Mesendoderm (in vitro differentiated cells): ENCODE data around the gene ELAVL2.

Experiments used
- DNase-seq: peaks from one replicate; pipeline ENCODE4 v3.0.0; 2013
- H2AK5ac ChIP-seq: 2 replicates; pipeline ENCODE4 v1.6.1; 2013; ENCODE audit warnings: low read length, inconsistent platforms
- H2BK120ac ChIP-seq: 2 replicates; pipeline ENCODE4 v1.6.1; 2013; ENCODE audit warnings: low read depth, mild to moderate bottlenecking, low read length, moderate library complexity, mixed read lengths
- H2BK15ac ChIP-seq: replicated peaks from 2 replicates; pipeline ENCODE4 v1.6.1; 2013; ENCODE audit warnings: low read depth, mild to moderate bottlenecking, moderate library complexity
- H2BK5ac ChIP-seq: 2 replicates; pipeline ENCODE4 v1.6.1; 2013; ENCODE audit warnings: low read length, inconsistent platforms
- H3K18ac ChIP-seq: 2 replicates; pipeline ENCODE4 v1.6.1; 2013; ENCODE audit warnings: mild to moderate bottlenecking, low read length, mixed read lengths
- H3K23ac ChIP-seq: one replicate; pipeline ENCODE4 v1.6.1; 2013; ENCODE audit warnings: low read length
- H3K27ac ChIP-seq: 2 replicates; pipeline ENCODE4 v1.5.1; 2013; ENCODE audit warnings: low read depth, mild to moderate bottlenecking, inconsistent platforms, low read length, moderate library complexity
- H3K27me3 ChIP-seq: 2 replicates; pipeline ENCODE4 v1.6.1; 2013; ENCODE audit warnings: low read length, control low read depth, mild to moderate bottlenecking, inconsistent platforms; ENCODE audit not compliant: insufficient read depth, poor library complexity
- H3K36me3 ChIP-seq: 2 replicates; pipeline ENCODE4 v1.6.1; 2013; ENCODE audit warnings: low read length, inconsistent platforms; ENCODE audit not compliant: control insufficient read depth, insufficient read depth
- H3K4ac ChIP-seq: one replicate; pipeline ENCODE4 v1.6.1; 2013; ENCODE audit warnings: low read depth, mild to moderate bottlenecking, low read length, moderate library complexity
- H3K4me1 ChIP-seq: 2 replicates; pipeline ENCODE4 v1.6.1; 2013; ENCODE audit warnings: low read depth, low read length, inconsistent platforms; ENCODE audit not compliant: control insufficient read depth
- H3K4me2 ChIP-seq: 2 replicates; pipeline ENCODE4 v1.6.1; 2013; ENCODE audit warnings: low read length
- H3K4me3 ChIP-seq: 2 replicates; pipeline ENCODE4 v1.5.1; 2013; ENCODE audit warnings: mild to moderate bottlenecking, low read length
- H3K56ac ChIP-seq: one replicate; pipeline ENCODE4 v1.6.1; 2013; ENCODE audit warnings: low read length
- H3K79me1 ChIP-seq: 2 replicates; pipeline ENCODE4 v1.6.1; 2013; ENCODE audit warnings: low read length, inconsistent platforms
- H3K79me2 ChIP-seq: 2 replicates; pipeline ENCODE4 v1.6.1; 2013; ENCODE audit warnings: mild to moderate bottlenecking, low read length; ENCODE audit not compliant: control insufficient read depth, insufficient read depth
- H3K9ac ChIP-seq: 2 replicates; pipeline ENCODE4 v1.6.1; 2013; ENCODE audit warnings: low read length, inconsistent platforms
- H4K5ac ChIP-seq: one replicate; pipeline ENCODE4 v1.6.1; 2013; ENCODE audit warnings: low read length
- H4K8ac ChIP-seq: one replicate; pipeline ENCODE4 v1.6.1; 2013; ENCODE audit warnings: low read depth, mild to moderate bottlenecking, control low read depth, low read length, moderate library complexity
- WGBS: extraction: QIAGEN DNeasy Blood & Tissue Kit; methylation state at CpG from one replicate; pipeline ENCODE4 v1.1.7; 2013; ENCODE audit warnings: low lambda C conversion rate, missing lambda C conversion rate; ENCODE audit not compliant: insufficient coverage; ENCODE audit errors: extremely low coverage; 5-methylcytosine and 5-hydroxymethylcytosine counted together

Gene ELAVL2

GRCh38 chr9:23798325-23798724 is 27.7 kb downstream of the ELAVL2 start:
- Histone ChIP-seq H4K5ac (no peak overlapping the region), H3K23ac (no peak overlapping the region), H2BK5ac (no peak overlapping the region), H3K36me3 (no peaks in the 10 kb centered on the region), H3K27ac (no peak overlapping the region), H2AK5ac (no peak overlapping the region), H3K4me2 (no peak overlapping the region), H3K79me2 (peaks cover 16% of the 10 kb centered on the region), H2BK15ac (no peak overlapping the region), H3K27me3 (no peaks in the 10 kb centered on the region), H2BK120ac (no peak overlapping the region), H3K4me1 (peaks cover 12% of the 10 kb centered on the region), H3K9ac (no peak overlapping the region), H3K4me3 (no peak overlapping the region), H3K18ac (no peak overlapping the region), H3K79me1 (peaks cover 2% of the 10 kb centered on the region), H3K4ac (no peak overlapping the region), H3K56ac (no peak overlapping the region), H4K8ac (no peak overlapping the region)
- no CpG with 5 or more reads among the region's 4 CpGs for WGBS
- no peak for DNase-seq

DNA sequence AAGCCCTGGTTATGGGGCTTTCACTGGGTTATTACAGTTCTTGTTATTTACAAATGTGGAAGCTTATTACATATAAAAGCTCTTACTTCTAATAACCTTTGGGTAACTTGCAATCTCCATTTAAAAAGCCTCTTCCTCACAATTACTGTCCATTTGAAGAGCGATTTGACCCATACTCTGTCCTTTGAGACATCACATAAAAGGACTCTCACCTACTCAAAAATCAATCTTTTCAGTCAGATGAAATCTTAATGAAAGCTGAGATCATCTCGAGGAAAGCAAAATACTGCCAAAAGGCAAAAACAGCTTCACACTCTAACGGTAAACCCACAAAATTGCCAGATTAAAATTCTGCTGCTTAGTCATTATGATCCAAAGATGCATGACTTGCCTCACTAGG is 29.8 kb downstream of the ELAVL2 start:
- Histone ChIP-seq H3K4ac (no peak overlapping the region), H3K4me1 (peaks cover 12% of the 10 kb centered on the region), H2BK15ac (no peak overlapping the region), H3K9ac (no peak overlapping the region), H3K27ac (no peak overlapping the region), H4K5ac (no peak overlapping the region), H3K23ac (no peak overlapping the region), H3K27me3 (no peaks in the 10 kb centered on the region), H3K18ac (no peak overlapping the region), H3K4me2 (no peak overlapping the region), H2AK5ac (no peak overlapping the region), H4K8ac (no peak overlapping the region), H2BK5ac (no peak overlapping the region), H3K79me1 (peaks cover 2% of the 10 kb centered on the region), H3K4me3 (no peak overlapping the region), H3K36me3 (no peaks in the 10 kb centered on the region), H3K56ac (no peak overlapping the region), H2BK120ac (no peak overlapping the region), H3K79me2 (peaks cover 22% of the 10 kb centered on the region)
- DNase-seq: no peak
- WGBS: no CpG with 5 or more reads among the region's 3 CpGs

- no peak overlapping the region for H2BK15ac ChIP-seq
- no peak overlapping the region for H3K18ac ChIP-seq
- H3K27ac ChIP-seq: no peak overlapping the region
- no peak overlapping the region for H4K8ac ChIP-seq
- no peak overlapping the region for H3K9ac ChIP-seq
- no CpG with 5 or more reads among the region's 9 CpGs for WGBS
- no peak overlapping the region for H2AK5ac ChIP-seq
- H2BK5ac ChIP-seq: no peak overlapping the region
- no peak overlapping the region for H3K4me2 ChIP-seq
- H4K5ac ChIP-seq: no peak overlapping the region
- no peak overlapping the region for H3K56ac ChIP-seq
- H3K27me3 ChIP-seq: no peaks in the 10 kb centered on the region
- peaks cover 5% of the 10 kb centered on the region for H3K4me1 ChIP-seq
- no peaks in the 10 kb centered on the region for H3K36me3 ChIP-seq
- no peak for DNase-seq
- H3K79me2 ChIP-seq: peaks cover 20% of the 10 kb centered on the region
- peaks cover 4% of the 10 kb centered on the region for H3K79me1 ChIP-seq
- peak overlapping the region; percentile 57 for H3K23ac ChIP-seq
- H3K4ac ChIP-seq: no peak overlapping the region
- no peak overlapping the region for H3K4me3 ChIP-seq
- no peak overlapping the region for H2BK120ac ChIP-seq
Measured at GRCh38 chr9:23790351-23791260, 35.4 kb downstream of the ELAVL2 start.

GRCh38 chr9:23789529-23790254 is 36.3 kb downstream of the ELAVL2 start:
- Histone ChIP-seq H4K8ac (no peak overlapping the region), H4K5ac (no peak overlapping the region), H3K27me3 (no peaks in the 10 kb centered on the region), H3K9ac (no peak overlapping the region), H3K56ac (no peak overlapping the region), H3K4ac (no peak overlapping the region), H2BK15ac (no peak overlapping the region), H3K4me3 (no peak overlapping the region), H3K79me2 (peaks cover 20% of the 10 kb centered on the region), H2BK5ac (no peak overlapping the region), H3K36me3 (no peaks in the 10 kb centered on the region), H2BK120ac (no peak overlapping the region), H3K79me1 (peaks cover 4% of the 10 kb centered on the region), H3K23ac (no peak overlapping the region), H3K4me1 (peaks cover 5% of the 10 kb centered on the region), H2AK5ac (no peak overlapping the region), H3K4me2 (no peak overlapping the region), H3K27ac (no peak overlapping the region), H3K18ac (no peak overlapping the region)
- DNase-seq: no peak
- no CpG with 5 or more reads among the region's 4 CpGs for WGBS

GRCh38 chr9:23784962-23785361 is 41.1 kb downstream of the ELAVL2 start:
- Histone ChIP-seq H3K56ac (no peak overlapping the region), H3K23ac (no peak overlapping the region), H3K27me3 (no peaks in the 10 kb centered on the region), H3K18ac (no peak overlapping the region), H3K79me1 (no peaks in the 10 kb centered on the region), H3K36me3 (no peaks in the 10 kb centered on the region), H3K79me2 (peaks cover 17% of the 10 kb centered on the region), H4K8ac (no peak overlapping the region), H2BK120ac (no peak overlapping the region), H3K27ac (no peak overlapping the region), H4K5ac (no peak overlapping the region), H3K4me2 (no peak overlapping the region), H2BK15ac (no peak overlapping the region), H3K4ac (no peak overlapping the region), H3K4me1 (no peaks in the 10 kb centered on the region), H2AK5ac (no peak overlapping the region), H2BK5ac (no peak overlapping the region), H3K9ac (no peak overlapping the region), H3K4me3 (no peak overlapping the region)
- no peak for DNase-seq
- no CpG with 5 or more reads among the region's 1 CpG for WGBS
